K562 (cell line): Measurements from ENCODE around the gene SLC39A13. TPM values are rescaled to one million over a fixed set of nuclear protein-coding genes. Genes with fewer than 3 reads are reported as not detected.

Experiments
- CHCHD3 ChIP-seq: fragments of 250-450 bp; sonication (Bioruptor Pico); IDR thresholded peaks from 2 replicates; pipeline ENCODE4 v2.1.2; 2022; ENCODE audit warnings: mild to moderate bottlenecking
- CTCFL ChIP-seq: IDR thresholded peaks from 2 replicates; pipeline ENCODE4 v1.6.1; 2011; ENCODE audit warnings: borderline replicate concordance, low read depth, mild to moderate bottlenecking, moderate library complexity, low read length; ENCODE audit not compliant: insufficient read depth, poor library complexity, severe bottlenecking
- ID3 ChIP-seq, 2 experiments: fragments of 250-450 bp in 1 of 2; fragments of 450-650 bp in 1 of 2; sonication (Bioruptor Pico) in 1 of 2; IDR thresholded peaks; 2 replicates each; pipeline versions ENCODE4 v1.6.1 to v1.8.0; 2016 to 2021; ENCODE audit warnings: mild to moderate bottlenecking in 2 of 2, moderate library complexity in 2 of 2, missing compliant biosample characterization in 1 of 2, missing genetic modification characterization in 1 of 2
- MBD2 ChIP-seq: sonication (generic); IDR thresholded peaks from 2 replicates; pipeline ENCODE4 v1.6.1; 2016; ENCODE audit warnings: low read depth, borderline replicate concordance
- NELFE ChIP-seq: IDR thresholded peaks from 2 replicates; pipeline ENCODE4 v1.6.1; 2011; ENCODE audit warnings: mild to moderate bottlenecking; ENCODE audit not compliant: insufficient read depth, insufficient read length
- NR2C1 ChIP-seq, 2 experiments: fragments of 450-650 bp; IDR thresholded peaks; 2 replicates each; pipeline ENCODE4 v1.6.1; 2017; ENCODE audit warnings: mild to moderate bottlenecking in 2 of 2, antibody characterized with exemption in 1 of 2, inconsistent platforms in 1 of 2, missing compliant biosample characterization in 1 of 2, missing genetic modification characterization in 1 of 2
- PHF8 ChIP-seq: fragments of 200-600 bp; sonication (generic); IDR thresholded peaks from 2 replicates; pipeline ENCODE4 v1.6.1; 2012; ENCODE audit warnings: mixed run types, mild to moderate bottlenecking, inconsistent platforms, low read length, moderate library complexity, borderline replicate concordance
- PRPF4 ChIP-seq: fragments of 200-400 bp; formaldehyde crosslinking; IDR thresholded peaks from one replicate; pipeline ENCODE4 v1.6.1; 2017; ENCODE audit warnings: low read length, low read depth, mild to moderate bottlenecking; ENCODE audit not compliant: insufficient read depth, poor library complexity, severe bottlenecking
- ZBTB43 ChIP-seq: sonication (generic); formaldehyde crosslinking; IDR thresholded peaks from 2 replicates; pipeline ENCODE4 v1.8.0; 2023; ENCODE audit warnings: mild to moderate bottlenecking, missing genetic modification reagents
- ZKSCAN1 ChIP-seq: fragments of 150-350 bp; IDR thresholded peaks from 2 replicates; pipeline ENCODE4 v1.6.1; 2016; ENCODE audit warnings: low read depth, low read length
- ZNF175 ChIP-seq: fragments of 200-800 bp; sonication (Bioruptor generic); IDR thresholded peaks from 2 replicates; pipeline ENCODE4 v1.6.1; 2016; ENCODE audit warnings: low read depth, mild to moderate bottlenecking, missing genetic modification characterization, missing compliant biosample characterization
- ZNF316 ChIP-seq: fragments of 450-650 bp; IDR thresholded peaks from 2 replicates; pipeline ENCODE4 v1.6.1; 2016
- ZNF584 ChIP-seq: fragments of 200-800 bp; sonication (Bioruptor generic); IDR thresholded peaks from 2 replicates; pipeline ENCODE4 v1.6.1; 2016; ENCODE audit warnings: low read depth, mild to moderate bottlenecking, missing genetic modification characterization, missing compliant biosample characterization
- ZNF766 ChIP-seq: fragments of 200-800 bp; sonication (Bioruptor generic); conservative IDR thresholded peaks from 2 replicates; pipeline ENCODE4 v1.6.1; 2016; ENCODE audit warnings: missing genetic modification characterization, missing compliant biosample characterization
- polyA plus RNA-seq, 8 experiments: library from polyadenylated mRNA; depleted of rRNA in 4 of 8; stranded (reverse) in 5 of 8; unstranded in 3 of 8; fragments of >200 nt; fragmentation: Nextera tagmentation in 2 of 8; fragmentation: Illumina TruSeq in 1 of 8; extraction: Ambion mirVana in 2 of 8; extraction: Trizol in 1 of 8; gene quantifications; 2 replicates each; pipeline versions ENCODE4 v1.2.1 to v1.2.3, GENCODE V29; 2011 to 2014; ENCODE audit warnings: inconsistent platforms in 1 of 8, missing spikeins in 1 of 8
- total RNA-seq, 7 experiments: library from RNA; depleted of rRNA in 6 of 7; stranded (reverse); fragments of >200 nt in 6 of 7; fragmentation: Illumina TruSeq in 2 of 7; extraction: Trizol in 2 of 7; gene quantifications; 2 replicates each; pipeline versions ENCODE4 v1.2.1 to v1.2.3, GENCODE V29; 2011 to 2021; ENCODE audit warnings: low replicate concordance in 1 of 7
- TF ChIP-seq, protein P1 (sequence below): sonication (generic); formaldehyde crosslinking; IDR thresholded peaks from 2 replicates; pipeline ENCODE4 v1.8.0; 2022; ENCODE audit warnings: mild to moderate bottlenecking, missing genetic modification reagents
- TF ChIP-seq, protein P2 (sequence below): sonication (generic); formaldehyde crosslinking; IDR thresholded peaks from 2 replicates; pipeline ENCODE4 v1.8.1; 2023; ENCODE audit warnings: mild to moderate bottlenecking, missing genetic modification reagents
- TF ChIP-seq, protein P3 (sequence below): fragments of 250-450 bp; sonication (Bioruptor Pico); IDR thresholded peaks from 2 replicates; pipeline ENCODE4 v1.8.0; 2022; ENCODE audit warnings: moderate library complexity, mild to moderate bottlenecking, inconsistent platforms

The SLC39A13 gene
- total and polyA plus RNA-seq, 9 of the 15 experiments (the other 6 are each of a cell fraction or from before 2014, with no cell fraction given) = 0.17 to 15.9 (median 3.2) TPM

DNA sequence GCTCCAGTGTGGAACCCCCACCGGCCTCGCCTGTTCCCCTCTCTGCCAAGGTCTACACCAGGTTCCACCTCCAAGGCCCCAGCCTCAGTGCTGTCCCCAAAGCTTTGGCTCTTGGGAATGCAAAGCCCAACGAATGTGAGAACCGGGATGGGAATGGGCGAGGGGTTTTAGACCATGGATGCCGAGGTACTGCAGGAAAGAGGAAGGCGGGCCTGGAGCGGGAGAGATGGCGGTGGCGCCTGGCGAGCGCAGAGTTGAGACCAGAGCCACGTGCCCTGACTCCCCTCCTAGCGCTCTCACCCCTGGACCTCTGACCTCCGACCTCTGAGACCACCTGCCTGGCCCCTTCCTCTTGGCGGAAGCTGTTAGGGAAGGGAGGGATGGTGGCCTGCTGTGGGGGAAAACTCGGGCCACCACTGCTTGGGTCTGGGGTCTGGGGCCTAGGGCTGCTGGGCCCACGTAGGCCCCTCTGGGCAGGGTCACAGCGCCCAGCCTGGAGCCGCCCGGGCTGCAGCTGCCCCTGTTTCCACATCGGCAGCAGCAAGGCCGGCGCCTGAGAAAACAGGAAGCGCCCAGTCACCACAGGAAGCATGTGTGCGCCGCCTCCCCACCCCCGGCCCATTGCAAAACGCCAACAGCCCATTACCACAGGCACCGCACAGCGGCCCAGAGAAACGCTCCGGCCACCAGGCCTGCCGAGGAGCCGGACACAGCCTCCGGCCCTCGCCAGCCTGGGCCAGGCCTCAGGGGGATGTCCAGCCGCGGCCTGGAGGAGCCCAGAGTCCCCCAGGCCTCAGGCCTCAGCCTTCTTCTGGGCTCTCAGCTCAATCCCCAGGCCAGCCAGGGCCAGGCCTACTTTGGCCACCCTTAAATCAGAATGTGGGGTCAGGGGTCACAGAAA lies 13.8 kb upstream of the SLC39A13 start (continued):
- TF ChIP-seq, protein P1, sequence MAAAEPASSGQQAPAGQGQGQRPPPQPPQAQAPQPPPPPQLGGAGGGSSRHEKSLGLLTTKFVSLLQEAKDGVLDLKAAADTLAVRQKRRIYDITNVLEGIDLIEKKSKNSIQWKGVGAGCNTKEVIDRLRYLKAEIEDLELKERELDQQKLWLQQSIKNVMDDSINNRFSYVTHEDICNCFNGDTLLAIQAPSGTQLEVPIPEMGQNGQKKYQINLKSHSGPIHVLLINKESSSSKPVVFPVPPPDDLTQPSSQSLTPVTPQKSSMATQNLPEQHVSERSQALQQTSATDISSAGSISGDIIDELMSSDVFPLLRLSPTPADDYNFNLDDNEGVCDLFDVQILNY = 0 out of 2 replicates have a peak, but pooled peaks have one; percentile 17
- TF ChIP-seq ID3 (CRISPR knock-in tag; IDR thresholded peaks at IDR 0.05) = no peak
- peak; percentile 57; the same call in 1 of the 2 replicates for TF ChIP-seq ID3 (tag; IDR thresholded peaks at IDR 0.05)
- TF ChIP-seq CHCHD3 (CRISPR knock-in tag) = no peak
- peak; percentile 90 for TF ChIP-seq ZNF175 (CRISPR knock-in tag)
- peak; percentile 51; the same call in 1 of the 2 replicates for TF ChIP-seq MBD2
- peak; percentile 62 for TF ChIP-seq PRPF4
- 0 out of 2 replicates have a peak, but pooled peaks have one; percentile 33 for TF ChIP-seq ZNF316
- TF ChIP-seq ZKSCAN1 = peak; percentile 48; the same call in 1 of the 2 replicates
- TF ChIP-seq, protein P2, sequence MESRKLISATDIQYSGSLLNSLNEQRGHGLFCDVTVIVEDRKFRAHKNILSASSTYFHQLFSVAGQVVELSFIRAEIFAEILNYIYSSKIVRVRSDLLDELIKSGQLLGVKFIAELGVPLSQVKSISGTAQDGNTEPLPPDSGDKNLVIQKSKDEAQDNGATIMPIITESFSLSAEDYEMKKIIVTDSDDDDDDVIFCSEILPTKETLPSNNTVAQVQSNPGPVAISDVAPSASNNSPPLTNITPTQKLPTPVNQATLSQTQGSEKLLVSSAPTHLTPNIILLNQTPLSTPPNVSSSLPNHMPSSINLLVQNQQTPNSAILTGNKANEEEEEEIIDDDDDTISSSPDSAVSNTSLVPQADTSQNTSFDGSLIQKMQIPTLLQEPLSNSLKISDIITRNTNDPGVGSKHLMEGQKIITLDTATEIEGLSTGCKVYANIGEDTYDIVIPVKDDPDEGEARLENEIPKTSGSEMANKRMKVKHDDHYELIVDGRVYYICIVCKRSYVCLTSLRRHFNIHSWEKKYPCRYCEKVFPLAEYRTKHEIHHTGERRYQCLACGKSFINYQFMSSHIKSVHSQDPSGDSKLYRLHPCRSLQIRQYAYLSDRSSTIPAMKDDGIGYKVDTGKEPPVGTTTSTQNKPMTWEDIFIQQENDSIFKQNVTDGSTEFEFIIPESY = peak; percentile 97
- no peak for TF ChIP-seq NELFE
- TF ChIP-seq PHF8 = peak; percentile 48; the same call in 1 of the 2 replicates
- no peak for TF ChIP-seq CTCFL
- peak; percentile 64; the same call in 1 of the 2 replicates for TF ChIP-seq ZNF766 (CRISPR knock-in tag)
- TF ChIP-seq NR2C1 (IDR thresholded peaks at IDR 0.05) = peak; percentile 87
- peak; percentile 83 for TF ChIP-seq NR2C1 (tag; IDR thresholded peaks at IDR 0.05)
- peak; percentile 76; the same call in 1 of the 2 replicates for TF ChIP-seq ZNF584 (CRISPR knock-in tag)
- TF ChIP-seq, protein P3, sequence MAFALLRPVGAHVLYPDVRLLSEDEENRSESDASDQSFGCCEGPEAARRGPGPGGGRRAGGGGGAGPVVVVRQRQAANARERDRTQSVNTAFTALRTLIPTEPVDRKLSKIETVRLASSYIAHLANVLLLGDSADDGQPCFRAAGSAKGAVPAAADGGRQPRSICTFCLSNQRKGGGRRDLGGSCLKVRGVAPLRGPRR (CRISPR knock-in tag) = no peak
- no peak for TF ChIP-seq ZBTB43 (CRISPR knock-in tag)
